ENCODE measurements around the gene ZNF805. TPM values are rescaled to one million over a fixed set of nuclear protein-coding genes. Genes with fewer than 3 reads are reported as not detected.

The ZNF805 gene
- total RNA-seq, 1 experiment from 2014 or later = 15.4 TPM

DNA sequence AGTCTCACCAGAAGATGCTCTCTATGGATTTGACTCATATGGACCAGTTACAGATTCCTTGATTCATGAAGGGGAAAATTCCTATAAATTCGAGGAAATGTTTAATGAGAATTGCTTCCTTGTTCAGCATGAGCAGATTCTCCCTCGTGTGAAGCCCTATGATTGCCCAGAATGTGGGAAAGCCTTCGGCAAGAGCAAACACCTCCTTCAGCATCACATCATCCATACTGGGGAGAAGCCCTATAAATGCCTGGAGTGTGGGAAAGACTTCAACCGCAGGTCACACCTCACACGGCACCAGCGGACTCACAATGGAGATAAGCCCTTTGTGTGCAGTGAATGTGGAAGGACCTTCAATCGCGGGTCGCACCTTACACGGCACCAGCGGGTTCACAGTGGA is 50.5 kb downstream of the ZNF805 start:
- no peaks in the 10 kb centered on the region for H3K4me1 Mint-ChIP-seq
- Histone ChIP-seq H2BK20ac (ENCODE audit: low read depth, low read length, poor library complexity, severe bottlenecking) (no peak overlapping the region), H3K79me1 (ENCODE audit: insufficient read depth, low read depth, low read length, poor library complexity, severe bottlenecking) (peaks cover 9% of the 10 kb centered on the region), H3K9me3 (ENCODE audit: control insufficient read depth, low read depth, low read length) (no peaks in the 10 kb centered on the region), H3K79me2 (ENCODE audit: insufficient read depth, low read length) (peaks cover 8% of the 10 kb centered on the region), H3K4me2 (ENCODE audit: insufficient read depth, insufficient read length, low read length) (no peak overlapping the region), H3K56ac (ENCODE audit: insufficient read length, low read depth, low read length) (no peak overlapping the region), H2AFZ (ENCODE audit: low read length) (no peak overlapping the region), H3T11ph (ENCODE audit: low read length) (no peak overlapping the region), H2BK120ac (ENCODE audit: low read depth, low read length, poor library complexity, severe bottlenecking) (no peak overlapping the region), H4K5ac (ENCODE audit: insufficient read length, low read depth, low read length) (no peak overlapping the region), H3K23me2 (ENCODE audit: insufficient read length, low read depth, low read length, poor library complexity, severe bottlenecking) (no peaks in the 10 kb centered on the region), H3K27me3 (ENCODE audit: insufficient read depth, low read length) (no peaks in the 10 kb centered on the region), H2BK15ac (ENCODE audit: low read depth, low read length) (no peak overlapping the region), H2AK5ac (ENCODE audit: insufficient read length, low read length) (no peak overlapping the region), H3K18ac (ENCODE audit: insufficient read length, low read depth, low read length) (no peak overlapping the region), H4K91ac (ENCODE audit: insufficient read length, low read depth, low read length) (no peak overlapping the region), H2BK12ac (ENCODE audit: insufficient read length, low read depth, low read length) (no peak overlapping the region), H3K23ac (ENCODE audit: insufficient read length, low read depth, low read length) (no peak overlapping the region), H3K4ac (ENCODE audit: low read depth, low read length) (no peak overlapping the region), H3K9ac (ENCODE audit: extremely low read depth, insufficient read length, low read length) (no peak overlapping the region), H3K27ac (ENCODE audit: insufficient read length, low read depth, low read length) (no peak overlapping the region), H4K20me1 (ENCODE audit: control insufficient read depth, insufficient read depth, insufficient read length) (no peaks in the 10 kb centered on the region), H3K14ac (ENCODE audit: insufficient read depth, low read length) (no peak overlapping the region), H4K8ac (replicated peaks; ENCODE audit: insufficient read length, low read depth, low read length) (no peak overlapping the region), H3K4me1 (ENCODE audit: insufficient read depth, low read length) (no peaks in the 10 kb centered on the region), H2BK5ac (ENCODE audit: insufficient read length, low read length) (no peak overlapping the region)
- H3K4me3 Mint-ChIP-seq = no peak overlapping the region
- no peak for DNase-seq
- no CpG with 5 or more reads among the region's 11 CpGs for WGBS (ENCODE audit: extremely low coverage, insufficient read length, low lambda C conversion rate)
- H3K27ac Mint-ChIP-seq = no peak overlapping the region
- no peaks in the 10 kb centered on the region for H3K27me3 Mint-ChIP-seq (ENCODE audit: low read depth)
- peaks cover 0 to 13% of the 10 kb centered on the region in 2 experiments; a peak in 3 of 5 replicates for H3K9me3 Mint-ChIP-seq
- TF ChIP-seq, protein P1, sequence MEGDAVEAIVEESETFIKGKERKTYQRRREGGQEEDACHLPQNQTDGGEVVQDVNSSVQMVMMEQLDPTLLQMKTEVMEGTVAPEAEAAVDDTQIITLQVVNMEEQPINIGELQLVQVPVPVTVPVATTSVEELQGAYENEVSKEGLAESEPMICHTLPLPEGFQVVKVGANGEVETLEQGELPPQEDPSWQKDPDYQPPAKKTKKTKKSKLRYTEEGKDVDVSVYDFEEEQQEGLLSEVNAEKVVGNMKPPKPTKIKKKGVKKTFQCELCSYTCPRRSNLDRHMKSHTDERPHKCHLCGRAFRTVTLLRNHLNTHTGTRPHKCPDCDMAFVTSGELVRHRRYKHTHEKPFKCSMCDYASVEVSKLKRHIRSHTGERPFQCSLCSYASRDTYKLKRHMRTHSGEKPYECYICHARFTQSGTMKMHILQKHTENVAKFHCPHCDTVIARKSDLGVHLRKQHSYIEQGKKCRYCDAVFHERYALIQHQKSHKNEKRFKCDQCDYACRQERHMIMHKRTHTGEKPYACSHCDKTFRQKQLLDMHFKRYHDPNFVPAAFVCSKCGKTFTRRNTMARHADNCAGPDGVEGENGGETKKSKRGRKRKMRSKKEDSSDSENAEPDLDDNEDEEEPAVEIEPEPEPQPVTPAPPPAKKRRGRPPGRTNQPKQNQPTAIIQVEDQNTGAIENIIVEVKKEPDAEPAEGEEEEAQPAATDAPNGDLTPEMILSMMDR (conservative IDR thresholded peaks at IDR 0.05) = no peak
- H3K36me3 Mint-ChIP-seq (ENCODE audit: insufficient read depth in 1 of 3, low read depth in 3 of 3) = peaks cover 84 to 93% (median 91%) of the 10 kb centered on the region in 3 experiments

All from H9 (cell line).